ENCODE results near the gene IGDCC3. TPM values are rescaled to one million over a fixed set of nuclear protein-coding genes. Genes with fewer than 3 reads are reported as not detected.

Gene IGDCC3
- total and polyA plus RNA-seq, 2 experiments from 2014 or later: not detected

- Histone ChIP-seq H3K9me3 (ENCODE audit: low read depth) (no peaks in the 10 kb centered on the region), H3K27ac (no peak overlapping the region), H3K36me3 (ENCODE audit: low read depth) (no peaks in the 10 kb centered on the region), H3K79me2 (ENCODE audit: insufficient read depth) (no peaks in the 10 kb centered on the region), H4K20me1 (ENCODE audit: insufficient read depth) (no peaks in the 10 kb centered on the region), H3K9me2 (ENCODE audit: insufficient read depth) (no peaks in the 10 kb centered on the region), H3F3A (ENCODE audit: insufficient read depth) (peaks cover 23% of the 10 kb centered on the region), H3K27me3 (replicated peaks; ENCODE audit: insufficient read depth) (no peaks in the 10 kb centered on the region), H3K4me1 (ENCODE audit: insufficient read depth) (peaks cover 9% of the 10 kb centered on the region), H3K4me3 (no peak overlapping the region), H2AFZ (no peak overlapping the region), H3K4me2 (ENCODE audit: unreplicated experiment) (no peak overlapping the region), H3K9ac (no peak overlapping the region)
- TF ChIP-seq EZH2 (IDR thresholded peaks at IDR 0.05; ENCODE audit: insufficient read depth, poor library complexity, severe bottlenecking) (no peak), EZH2phosphoT487 (IDR thresholded peaks at IDR 0.05; ENCODE audit: insufficient read depth, low read depth) (no peak)
- DNase-seq: no peak
- in situ Hi-C loops (cut with MboI): no loop called here
- WGBS, 2 experiments (ENCODE audit: low coverage in 1 of 2, low lambda C conversion rate in 2 of 2, missing lambda C conversion rate in 2 of 2): 73 to 77% methylated on average over 6 to 7 of the region's 7 CpGs
Observed at GRCh38 chr15:65289261-65289854, 88.4 kb downstream of the IGDCC3 start.

DNA sequence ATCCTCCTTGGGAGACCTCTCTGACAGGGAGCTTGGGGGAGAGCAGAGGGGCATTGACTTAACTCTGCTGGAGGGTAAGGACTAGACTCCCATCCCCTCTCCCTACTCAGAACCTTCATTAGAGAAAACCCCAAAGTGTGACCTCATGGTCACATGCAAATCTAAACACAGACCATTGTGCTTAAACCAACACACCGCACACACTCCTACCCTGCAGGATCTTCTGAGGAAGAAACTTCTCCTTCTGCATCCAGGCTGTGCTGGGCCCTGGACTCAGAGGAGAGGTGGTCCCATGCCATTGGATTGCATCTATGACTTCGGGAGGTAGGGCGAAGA, 90.3 kb downstream of the IGDCC3 start:
- H3K79me2 ChIP-seq (ENCODE audit: insufficient read depth): no peaks in the 10 kb centered on the region; the same call in 1 of the 2 replicates
- H3K9me3 ChIP-seq (ENCODE audit: low read depth): no peaks in the 10 kb centered on the region
- no peak overlapping the region for H3K27ac ChIP-seq
- H3K27me3 ChIP-seq (replicated peaks; ENCODE audit: insufficient read depth): no peaks in the 10 kb centered on the region
- H3K9ac ChIP-seq: no peak overlapping the region
- in situ Hi-C loops (cut with MboI): no loop called here
- H3K9me2 ChIP-seq (ENCODE audit: insufficient read depth): no peaks in the 10 kb centered on the region
- WGBS, 2 experiments (ENCODE audit: low coverage in 1 of 2, low lambda C conversion rate in 2 of 2, missing lambda C conversion rate in 2 of 2): 97% methylated on average over 3 of the region's 3 CpGs
- H4K20me1 ChIP-seq (ENCODE audit: insufficient read depth): no peaks in the 10 kb centered on the region
- peak overlapping the region; percentile 89 for H2AFZ ChIP-seq
- no peak for TF ChIP-seq EZH2phosphoT487 (IDR thresholded peaks at IDR 0.05; ENCODE audit: insufficient read depth, low read depth)
- TF ChIP-seq EZH2 (IDR thresholded peaks at IDR 0.05; ENCODE audit: insufficient read depth, poor library complexity, severe bottlenecking): no peak
- no peak overlapping the region for H3K4me2 ChIP-seq (ENCODE audit: unreplicated experiment)
- H3K4me3 ChIP-seq: no peak overlapping the region
- peaks cover 19% of the 10 kb centered on the region for H3F3A ChIP-seq (ENCODE audit: insufficient read depth)
- DNase-seq: no peak
- no peaks in the 10 kb centered on the region for H3K36me3 ChIP-seq (ENCODE audit: low read depth)
- H3K4me1 ChIP-seq (ENCODE audit: insufficient read depth): peaks cover 9% of the 10 kb centered on the region

DNA sequence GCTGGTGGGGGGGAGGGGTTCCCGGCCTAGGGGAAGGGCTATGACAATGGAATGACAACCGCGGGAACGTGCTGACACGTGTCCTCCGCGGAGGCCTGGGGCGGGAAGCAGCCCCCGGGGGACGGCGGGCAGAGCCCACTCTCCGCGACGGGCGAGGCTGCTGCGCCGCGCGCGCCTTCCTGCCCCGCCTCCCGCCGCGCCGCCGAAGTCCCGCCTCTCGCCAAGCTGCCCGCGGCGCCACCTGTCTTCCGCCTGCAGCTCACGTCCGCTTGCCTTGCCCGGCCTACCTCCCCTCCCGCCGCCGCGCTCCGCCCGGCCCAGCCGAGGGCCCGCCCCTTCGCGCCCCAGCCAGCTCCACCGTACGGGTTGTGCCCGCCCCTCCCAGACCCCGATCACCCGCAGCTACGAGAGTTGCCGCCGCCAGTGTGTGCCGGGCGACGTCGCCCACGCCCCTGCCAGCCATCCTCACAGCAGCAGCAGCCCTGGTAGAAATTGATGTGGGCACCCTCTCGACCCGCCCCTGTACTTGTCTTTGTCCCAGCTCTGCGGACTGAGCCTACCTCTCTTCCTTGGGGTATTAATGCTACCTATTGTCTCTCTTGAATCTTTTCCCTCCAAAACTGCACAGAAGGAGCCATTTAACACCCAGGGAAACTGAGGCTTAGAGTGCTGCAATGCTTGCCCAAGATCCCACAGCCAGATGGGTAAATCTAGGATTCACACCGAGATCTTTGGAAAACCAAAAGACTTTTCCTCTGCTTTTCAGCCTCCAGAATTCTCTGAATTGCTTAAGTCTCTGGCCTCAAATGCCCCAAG, 90.9 kb downstream of the IGDCC3 start, which contains the start of gene PARP16:
PARP16 (minus strand) TSS at position 180 of the 816 bp plus-strand sequence. CDS start 457 bp downstream, outside the sequence.
- H3K27me3 ChIP-seq (replicated peaks; ENCODE audit: insufficient read depth): no peaks in the 10 kb centered on the region
- H3K4me3 ChIP-seq: peak within 1 kb of the TSS; percentile 81
- no peaks in the 10 kb centered on the region for H4K20me1 ChIP-seq (ENCODE audit: insufficient read depth)
- no peaks in the 10 kb centered on the region for H3K9me2 ChIP-seq (ENCODE audit: insufficient read depth)
- peak within 1 kb of the TSS; percentile 89 for H2AFZ ChIP-seq
- DNase-seq: peak; percentile 93
- WGBS, 2 experiments (ENCODE audit: low coverage in 1 of 2, low lambda C conversion rate in 2 of 2, missing lambda C conversion rate in 2 of 2): 1 to 2% methylated on average over 13 to 56 of the region's 62 CpGs
- H3K9ac ChIP-seq: peak within 1 kb of the TSS; percentile 77
- TF ChIP-seq EZH2 (IDR thresholded peaks at IDR 0.05; ENCODE audit: insufficient read depth, poor library complexity, severe bottlenecking) (no peak), EZH2phosphoT487 (IDR thresholded peaks at IDR 0.05; ENCODE audit: insufficient read depth, low read depth) (no peak)
- no peaks in the 10 kb centered on the region for H3K9me3 ChIP-seq (ENCODE audit: low read depth)
- in situ Hi-C loops (cut with MboI): no loop called here
- H3K4me2 ChIP-seq (ENCODE audit: unreplicated experiment): peak within 1 kb of the TSS; percentile 86
- H3K4me1 ChIP-seq (ENCODE audit: insufficient read depth): peaks cover 9% of the 10 kb centered on the region
- no peaks in the 10 kb centered on the region; the same call in 1 of the 2 replicates for H3K79me2 ChIP-seq (ENCODE audit: insufficient read depth)
- peak within 1 kb of the TSS; percentile 28 for H3K27ac ChIP-seq
- H3F3A ChIP-seq (ENCODE audit: insufficient read depth): peaks cover 19% of the 10 kb centered on the region
- H3K36me3 ChIP-seq (ENCODE audit: low read depth): no peaks in the 10 kb centered on the region

DNA sequence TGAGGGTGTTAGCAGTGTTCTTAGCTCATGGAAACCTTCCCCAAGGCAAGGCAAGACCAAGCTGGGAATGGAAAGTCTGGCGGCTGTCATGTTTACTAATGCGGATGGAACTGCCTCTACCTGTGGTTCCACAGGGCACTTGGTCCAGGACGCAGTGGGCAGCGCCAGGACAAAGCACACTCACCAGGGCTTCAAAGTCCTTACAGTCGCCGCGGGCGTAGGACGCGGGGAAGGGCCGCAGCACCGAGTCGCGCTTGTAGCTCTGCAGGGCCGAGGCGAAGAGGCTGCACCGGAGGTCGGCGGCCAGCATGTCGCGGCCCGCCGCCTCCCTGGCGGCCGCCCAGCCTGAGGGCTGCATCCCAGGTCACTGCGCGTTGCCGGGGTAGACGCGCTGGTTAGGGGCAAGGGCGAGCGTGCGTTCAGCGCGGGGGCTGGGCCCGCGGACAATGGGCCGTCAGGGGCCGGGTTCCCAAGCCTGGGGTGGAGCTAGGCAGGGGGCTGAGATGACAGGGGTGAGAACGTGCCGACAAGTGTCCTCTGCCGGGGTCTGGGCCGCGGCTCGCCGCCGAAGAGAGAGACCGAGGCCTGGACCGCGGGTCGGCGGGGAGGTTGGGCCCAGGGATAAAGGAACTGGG, 91.6 kb downstream of the IGDCC3 start:
- no peaks in the 10 kb centered on the region for H3K9me2 ChIP-seq (ENCODE audit: insufficient read depth)
- H2AFZ ChIP-seq: peak overlapping the region; percentile 89
- in situ Hi-C loops (cut with MboI): no loop called here
- peaks cover 19% of the 10 kb centered on the region for H3F3A ChIP-seq (ENCODE audit: insufficient read depth)
- H3K9ac ChIP-seq: peak overlapping the region; percentile 77
- no peaks in the 10 kb centered on the region for H3K36me3 ChIP-seq (ENCODE audit: low read depth)
- H3K27me3 ChIP-seq (replicated peaks; ENCODE audit: insufficient read depth): no peaks in the 10 kb centered on the region
- H3K27ac ChIP-seq: peak overlapping the region; percentile 28
- DNase-seq: peak; percentile 61
- peak overlapping the region; percentile 86 for H3K4me2 ChIP-seq (ENCODE audit: unreplicated experiment)
- no peaks in the 10 kb centered on the region for H4K20me1 ChIP-seq (ENCODE audit: insufficient read depth)
- no peaks in the 10 kb centered on the region; the same call in 1 of the 2 replicates for H3K79me2 ChIP-seq (ENCODE audit: insufficient read depth)
- no peak for TF ChIP-seq EZH2phosphoT487 (IDR thresholded peaks at IDR 0.05; ENCODE audit: insufficient read depth, low read depth)
- no peak for TF ChIP-seq EZH2 (IDR thresholded peaks at IDR 0.05; ENCODE audit: insufficient read depth, poor library complexity, severe bottlenecking)
- H3K4me3 ChIP-seq: peak overlapping the region; percentile 81
- WGBS, 2 experiments (ENCODE audit: low coverage in 1 of 2, low lambda C conversion rate in 2 of 2, missing lambda C conversion rate in 2 of 2): 1 to 2% methylated on average over 50 to 52 of the region's 52 CpGs
- H3K9me3 ChIP-seq (ENCODE audit: low read depth): no peaks in the 10 kb centered on the region
- H3K4me1 ChIP-seq (ENCODE audit: insufficient read depth): peaks cover 9% of the 10 kb centered on the region
